Activated CD8-positive, alpha-beta T cell treated with anti-CD3 and anti-CD28 coated beads for 36 hours (primary cell): ENCODE measurements around the gene TCAF1. TPM values are rescaled to one million over a fixed set of nuclear protein-coding genes. Genes with fewer than 3 reads are reported as not detected.

Source experiments
- ATAC-seq: fragments of 200-7000 bp; cut with Tn5 transposase; one replicate; pipeline ENCODE4 v1.10.0; 2021; ENCODE audit warnings: mild to moderate bottlenecking, moderate library complexity
- CTCF ChIA-PET: fragments of 350-600 bp; sonication (Branson Sonifier 250); formaldehyde crosslinking; loops from one replicate; lab custom pipeline; 2021; ENCODE audit warnings: antibody characterized with exemption; lab: Charles Lee
- POLR2A ChIA-PET: fragments of 350-600 bp; sonication (Branson Sonifier 250); formaldehyde crosslinking; loops from one replicate; lab custom pipeline; 2021; ENCODE audit warnings: antibody characterized with exemption; lab: Charles Lee
- DNase-seq: peaks from one replicate; pipeline ENCODE4 v3.0.0-alpha.2; 2020
- H3K27ac Mint-ChIP-seq: one replicate; pipeline ENCODE4 v1.8.0; 2021; ENCODE audit warnings: mild to moderate bottlenecking, mixed read lengths
- H3K27me3 Mint-ChIP-seq: one replicate; pipeline ENCODE4 v1.8.0; 2021; ENCODE audit warnings: mixed read lengths
- H3K36me3 Mint-ChIP-seq: one replicate; pipeline ENCODE4 v1.8.0; 2021; ENCODE audit warnings: low read depth, mixed read lengths
- H3K4me1 Mint-ChIP-seq: one replicate; pipeline ENCODE4 v1.8.0; 2021; ENCODE audit warnings: low read depth, mixed read lengths
- H3K4me3 Mint-ChIP-seq: one replicate; pipeline ENCODE4 v1.8.0; 2021; ENCODE audit warnings: mild to moderate bottlenecking, moderate library complexity, mixed read lengths
- H3K9me3 Mint-ChIP-seq: one replicate; pipeline ENCODE4 v1.8.0; 2021; ENCODE audit warnings: mixed read lengths
- CTCF ChIP-seq: fragments of 200-600 bp; IDR thresholded peaks from one replicate; pipeline ENCODE4 v1.8.0; 2022; ENCODE audit warnings: antibody characterized with exemption, mild to moderate bottlenecking
- intact Hi-C: fragments of 100-400 bp; cut with micrococcal nuclease; formaldehyde crosslinking; loops from one replicate; pipeline ENCODE4 v1.10.0; 2022
- total RNA-seq, 2 experiments: library from RNA; stranded (reverse); gene quantifications; one replicate each; pipeline ENCODE4 v1.2.3, GENCODE V29; 2021

Gene TCAF1
- total RNA-seq, 2 experiments from 2014 or later = 13.8 to 14.7 TPM

GRCh38 chr7:143938379-143939243 lies 36.6 kb upstream of the TCAF1 start:
- CTCF ChIA-PET = no interaction called here
- POLR2A ChIA-PET = no interaction called here

GRCh38 chr7:143936087-143937009 lies 34.4 kb upstream of the TCAF1 start:
- intact Hi-C loops = no loop called here
- ChIA-PET POLR2A (no interaction called here), CTCF (no interaction called here)
- Mint-ChIP-seq H3K27ac (no peak overlapping the region), H3K9me3 (peaks cover 5% of the 10 kb centered on the region), H3K4me1 (no peaks in the 10 kb centered on the region), H3K4me3 (no peak overlapping the region), H3K27me3 (peaks cover 9% of the 10 kb centered on the region), H3K36me3 (no peaks in the 10 kb centered on the region)
- no peak for TF ChIP-seq CTCF
- ATAC-seq (no peak), DNase-seq (no peak)

More at GRCh38 chr7:143938379-143939243, 36.6 kb upstream of the TCAF1 start:
- DNase-seq (no peak), ATAC-seq (peak; percentile 51)
- no peaks in the 10 kb centered on the region for H3K36me3 Mint-ChIP-seq
- no peak overlapping the region for H3K4me3 Mint-ChIP-seq
- no peak overlapping the region for H3K27ac Mint-ChIP-seq
- no peaks in the 10 kb centered on the region for H3K4me1 Mint-ChIP-seq
- TF ChIP-seq CTCF = no peak
- no peaks in the 10 kb centered on the region for H3K9me3 Mint-ChIP-seq
- intact Hi-C loops = no loop called here
- peaks cover 10% of the 10 kb centered on the region for H3K27me3 Mint-ChIP-seq

GRCh38 chr7:143934526-143935325 lies 32.8 kb upstream of the TCAF1 start, which contains the start of gene OR2F2:
Gene OR2F2, plus strand, starts transcription at chr7:143935233. Its CDS starts 0 bp downstream, at chr7:143935233.
- H3K9me3 Mint-ChIP-seq = peaks cover 5% of the 10 kb centered on the region
- ChIA-PET POLR2A (no interaction called here), CTCF (no interaction called here)
- DNase-seq (no peak), ATAC-seq (no peak)
- peaks cover 7% of the 10 kb centered on the region for H3K27me3 Mint-ChIP-seq
- intact Hi-C loops = no loop called here
- peaks cover under 1% of the 10 kb centered on the region for H3K4me1 Mint-ChIP-seq
- H3K27ac Mint-ChIP-seq = no peak within 1 kb of the TSS
- no peak within 1 kb of the TSS for H3K4me3 Mint-ChIP-seq
- no peak for TF ChIP-seq CTCF
- no peaks in the 10 kb centered on the region for H3K36me3 Mint-ChIP-seq

- Mint-ChIP-seq H3K9me3 (peaks cover 5% of the 10 kb centered on the region), H3K4me1 (peaks cover 9% of the 10 kb centered on the region), H3K27ac (no peak overlapping the region), H3K36me3 (no peaks in the 10 kb centered on the region), H3K27me3 (peaks cover 5% of the 10 kb centered on the region), H3K4me3 (no peak overlapping the region)
- intact Hi-C loops = no loop called here
- no peak for TF ChIP-seq CTCF
- ChIA-PET CTCF (no interaction called here), POLR2A (interaction anchor here (0.7 kb wide), 1 partner anchor 52 kb away, joined by 3 read pairs; no protein-coding TSS in a partner anchor)
- DNase-seq (no peak), ATAC-seq (no peak)
Observed at GRCh38 chr7:143931739-143932138, 29.8 kb upstream of the TCAF1 start.
